IPS-18c (cell line): Measurements from ENCODE around the gene VASN.
"Not testable (repeated sequence)": the region's sequence is repeated elsewhere in the genome, so short reads cannot be mapped to it uniquely, and the experiment has no call there.

Source experiments
- H3K4me3 ChIP-seq: 2 replicates; pipeline ENCODE4 v1.7.0; 2013; ENCODE audit warnings: low read depth, mild to moderate bottlenecking, low read length, moderate library complexity; ENCODE audit not compliant: insufficient read depth
- H3K9me3 ChIP-seq: one replicate; pipeline ENCODE4 v1.6.1; 2013; ENCODE audit warnings: mild to moderate bottlenecking, low read length, moderate library complexity; ENCODE audit not compliant: control insufficient read depth, insufficient read depth

Gene VASN

GRCh38 chr16:4334724-4335495, 36.7 kb upstream of the VASN start:
- H3K9me3 ChIP-seq: no peaks in the 10 kb centered on the region
- no peak overlapping the region for H3K4me3 ChIP-seq

GRCh38 chr16:4336701-4337539, 34.7 kb upstream of the VASN start:
- H3K4me3 ChIP-seq: no peak overlapping the region
- H3K9me3 ChIP-seq: no peaks in the 10 kb centered on the region

GRCh38 chr16:4337540-4338088, 34.0 kb upstream of the VASN start:
- no peak overlapping the region for H3K4me3 ChIP-seq
- no peaks in the 10 kb centered on the region for H3K9me3 ChIP-seq

GRCh38 chr16:4338125-4338582, 33.5 kb upstream of the VASN start:
- H3K9me3 ChIP-seq: no peaks in the 10 kb centered on the region

GRCh38 chr16:4338712-4339299, 32.8 kb upstream of the VASN start:
- Histone ChIP-seq H3K9me3 (no peaks in the 10 kb centered on the region), H3K4me3 (no peak overlapping the region)

More at GRCh38 chr16:4338125-4338582, 33.5 kb upstream of the VASN start:
- H3K4me3 ChIP-seq: no peak overlapping the region

GRCh38 chr16:4339455-4339854, 32.2 kb upstream of the VASN start:
- Histone ChIP-seq H3K9me3 (peaks cover 4% of the 10 kb centered on the region), H3K4me3 (no peak overlapping the region)

GRCh38 chr16:4339909-4340308, 31.7 kb upstream of the VASN start:
- Histone ChIP-seq H3K9me3 (peaks cover 4% of the 10 kb centered on the region), H3K4me3 (no peak overlapping the region)

- Histone ChIP-seq H3K4me3 (no peak overlapping the region), H3K9me3 (peaks cover 4% of the 10 kb centered on the region)
Observed at GRCh38 chr16:4340443-4340842, 31.2 kb upstream of the VASN start.

- Histone ChIP-seq H3K9me3 (peaks cover 4% of the 10 kb centered on the region), H3K4me3 (no peak overlapping the region)
Observed at GRCh38 chr16:4341250-4341649, 30.4 kb upstream of the VASN start.

- peaks cover 4% of the 10 kb centered on the region for H3K9me3 ChIP-seq
- no peak overlapping the region for H3K4me3 ChIP-seq
Observed at GRCh38 chr16:4342866-4343744, 28.5 kb upstream of the VASN start.

- not testable (repeated sequence) for H3K9me3 ChIP-seq, H3K4me3 ChIP-seq
Observed at GRCh38 chr16:4344300-4344982, 27.2 kb upstream of the VASN start.

GRCh38 chr16:4344983-4345835, 26.4 kb upstream of the VASN start:
- H3K9me3 ChIP-seq: peaks cover 4% of the 10 kb centered on the region
- no peak overlapping the region for H3K4me3 ChIP-seq

- no peak overlapping the region for H3K4me3 ChIP-seq
- peaks cover 4% of the 10 kb centered on the region for H3K9me3 ChIP-seq
Observed at GRCh38 chr16:4345836-4346781, 25.5 kb upstream of the VASN start.

GRCh38 chr16:4347010-4347409, 24.6 kb upstream of the VASN start:
- H3K9me3 ChIP-seq: peaks cover 4% of the 10 kb centered on the region
- H3K4me3 ChIP-seq: no peak overlapping the region
